Measurements from ENCODE around the gene DAD1.

GRCh38 chr14:22564463-22564862 lies 24.6 kb downstream of the DAD1 start:
- TF ChIP-seq ZBTB49 (tag by site-specific recombination; IDR thresholded peaks at IDR 0.05; ENCODE audit: low read depth): no peak
- no peak for TF ChIP-seq GLIS2 (tag by site-specific recombination; IDR thresholded peaks at IDR 0.05)
- TF ChIP-seq CTCF (tag by site-specific recombination; IDR thresholded peaks at IDR 0.05): no peak
- TF ChIP-seq FEZF1 (tag by site-specific recombination; IDR thresholded peaks at IDR 0.05): no peak
